Fibroblast of the aortic adventitia (primary cell): ENCODE data around the gene PADI3. TPM values are rescaled to one million over a fixed set of nuclear protein-coding genes. Genes with fewer than 3 reads are reported as not detected.

Experiments
- DNase-seq: peaks from one replicate; pipeline ENCODE4 v3.0.0-alpha.2; 2010; ENCODE audit warnings: low read depth
- H3K4me3 ChIP-seq: 2 replicates; pipeline ENCODE4 v1.5.1; 2011; ENCODE audit warnings: low read depth, mild to moderate bottlenecking, control low read depth, low read length, moderate library complexity
- total RNA-seq: library from RNA; depleted of rRNA; stranded (reverse); fragments of >200 nt; gene quantifications from 2 replicates; pipeline ENCODE4 v1.2.3, GENCODE V29; 2012; ENCODE audit warnings: low replicate concordance
- TF ChIP-seq, protein P1 (sequence below): IDR thresholded peaks from 2 replicates; pipeline ENCODE4 v1.5.1; 2011; ENCODE audit warnings: mild to moderate bottlenecking, low read length, control low read depth, inconsistent platforms; ENCODE audit not compliant: insufficient read depth

PADI3 gene
- total RNA-seq, 1 donor, result not detected

DNA sequence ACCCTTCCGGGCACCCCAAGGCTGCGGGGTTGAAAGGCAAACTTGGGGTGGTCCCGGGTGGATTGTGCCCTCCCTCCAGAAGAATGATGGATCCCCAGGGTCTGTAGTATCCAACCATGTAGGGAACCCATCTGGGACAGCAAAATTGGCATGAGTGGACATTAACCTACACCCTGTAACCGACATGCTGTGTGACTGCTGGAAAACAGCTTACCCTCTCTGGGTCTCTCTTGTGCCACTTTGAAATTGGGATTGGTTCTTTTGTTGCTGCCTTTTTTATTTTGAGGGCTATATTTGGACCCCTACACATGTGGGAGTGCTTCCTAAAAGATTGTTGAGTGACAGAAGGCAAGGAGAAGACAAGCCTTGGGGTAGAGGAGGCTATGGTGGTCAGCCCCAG lies 24.5 kb upstream of the PADI3 start:
- no peak overlapping the region for H3K4me3 ChIP-seq
- no peak for DNase-seq
- TF ChIP-seq, protein P1, sequence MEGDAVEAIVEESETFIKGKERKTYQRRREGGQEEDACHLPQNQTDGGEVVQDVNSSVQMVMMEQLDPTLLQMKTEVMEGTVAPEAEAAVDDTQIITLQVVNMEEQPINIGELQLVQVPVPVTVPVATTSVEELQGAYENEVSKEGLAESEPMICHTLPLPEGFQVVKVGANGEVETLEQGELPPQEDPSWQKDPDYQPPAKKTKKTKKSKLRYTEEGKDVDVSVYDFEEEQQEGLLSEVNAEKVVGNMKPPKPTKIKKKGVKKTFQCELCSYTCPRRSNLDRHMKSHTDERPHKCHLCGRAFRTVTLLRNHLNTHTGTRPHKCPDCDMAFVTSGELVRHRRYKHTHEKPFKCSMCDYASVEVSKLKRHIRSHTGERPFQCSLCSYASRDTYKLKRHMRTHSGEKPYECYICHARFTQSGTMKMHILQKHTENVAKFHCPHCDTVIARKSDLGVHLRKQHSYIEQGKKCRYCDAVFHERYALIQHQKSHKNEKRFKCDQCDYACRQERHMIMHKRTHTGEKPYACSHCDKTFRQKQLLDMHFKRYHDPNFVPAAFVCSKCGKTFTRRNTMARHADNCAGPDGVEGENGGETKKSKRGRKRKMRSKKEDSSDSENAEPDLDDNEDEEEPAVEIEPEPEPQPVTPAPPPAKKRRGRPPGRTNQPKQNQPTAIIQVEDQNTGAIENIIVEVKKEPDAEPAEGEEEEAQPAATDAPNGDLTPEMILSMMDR, result no peak

- DNase-seq, result no peak
- H3K4me3 ChIP-seq, result no peak overlapping the region
- TF ChIP-seq, protein P1, result no peak
Observed at GRCh38 chr1:17225140-17225539, 23.8 kb upstream of the PADI3 start.

GRCh38 chr1:17227358-17227915 lies 21.5 kb upstream of the PADI3 start:
- no peak for DNase-seq
- TF ChIP-seq, protein P1, result no peak
- H3K4me3 ChIP-seq, result no peak overlapping the region

DNA sequence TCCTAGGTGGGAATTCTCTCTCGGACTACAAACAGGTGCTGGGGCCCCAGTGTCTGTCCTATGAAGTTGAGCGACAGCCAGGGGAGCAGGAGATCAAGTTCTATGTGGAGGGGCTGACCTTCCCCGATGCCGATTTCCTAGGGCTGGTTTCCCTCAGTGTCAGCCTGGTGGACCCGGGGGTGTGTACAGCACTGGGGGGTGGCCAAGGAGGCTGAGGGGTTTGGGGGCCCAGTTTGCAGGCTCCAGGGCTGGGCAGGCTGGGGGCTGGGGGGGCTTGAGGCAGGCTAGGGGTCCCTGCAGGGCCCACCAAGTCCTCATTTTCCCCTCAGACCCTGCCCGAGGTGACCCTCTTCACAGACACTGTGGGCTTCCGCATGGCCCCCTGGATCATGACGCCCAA lies 20.3 kb upstream of the PADI3 start:
- DNase-seq, result no peak
- TF ChIP-seq, protein P1, result no peak
- no peak overlapping the region for H3K4me3 ChIP-seq

DNA sequence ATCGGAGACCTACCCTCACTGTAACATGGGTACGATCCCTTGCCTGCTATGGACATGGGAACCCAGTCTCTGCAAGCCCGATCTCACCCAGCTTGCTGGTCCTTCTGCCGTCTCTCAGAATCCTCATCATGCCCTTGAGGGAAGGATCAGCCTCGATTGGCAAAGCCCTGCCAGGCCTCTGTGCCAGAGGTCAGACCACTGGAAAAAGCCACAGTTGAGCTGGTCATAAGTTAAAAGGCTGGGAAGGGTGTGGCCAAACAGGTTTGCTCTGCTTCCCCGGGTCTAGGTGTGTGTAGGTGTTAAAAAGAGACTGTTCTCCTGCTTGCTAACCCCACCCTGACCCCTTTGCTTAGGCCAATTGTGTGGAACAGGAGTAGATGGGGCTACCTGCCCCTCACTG lies 19.5 kb upstream of the PADI3 start:
- DNase-seq, result no peak
- TF ChIP-seq, protein P1, result no peak
- H3K4me3 ChIP-seq, result no peak overlapping the region

DNA sequence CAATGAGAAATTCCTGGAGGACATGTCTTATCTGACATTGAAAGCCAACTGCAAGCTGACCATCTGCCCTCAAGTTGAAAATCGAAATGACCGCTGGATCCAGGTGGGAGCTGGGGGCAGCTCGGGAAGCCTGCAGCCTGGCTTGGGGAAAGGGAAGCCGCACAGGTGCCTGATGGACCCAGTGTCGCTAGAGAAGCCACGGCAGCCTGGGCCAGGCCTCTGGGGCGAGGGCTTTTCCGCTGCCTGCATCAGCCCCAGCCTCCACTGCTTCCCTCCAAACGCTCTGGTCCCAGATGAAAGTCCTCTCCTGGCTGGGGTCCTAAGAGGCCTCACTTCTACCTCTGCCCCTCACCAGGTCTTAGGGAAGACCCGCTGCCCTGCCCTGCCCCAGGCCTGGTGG lies 18.8 kb upstream of the PADI3 start:
- DNase-seq, result no peak
- H3K4me3 ChIP-seq, result no peak overlapping the region
- TF ChIP-seq, protein P1, result no peak

GRCh38 chr1:17230671-17231310 lies 18.1 kb upstream of the PADI3 start:
- DNase-seq, result no peak
- no peak overlapping the region for H3K4me3 ChIP-seq
- TF ChIP-seq, protein P1, result no peak
